Measurements from ENCODE around the gene TIMP2. TPM values are rescaled to one million over a fixed set of nuclear protein-coding genes. Genes with fewer than 3 reads are reported as not detected.

The TIMP2 gene
- total RNA-seq, 4 donors from 2014 or later = 119 to 399 (median 127) TPM

DNA sequence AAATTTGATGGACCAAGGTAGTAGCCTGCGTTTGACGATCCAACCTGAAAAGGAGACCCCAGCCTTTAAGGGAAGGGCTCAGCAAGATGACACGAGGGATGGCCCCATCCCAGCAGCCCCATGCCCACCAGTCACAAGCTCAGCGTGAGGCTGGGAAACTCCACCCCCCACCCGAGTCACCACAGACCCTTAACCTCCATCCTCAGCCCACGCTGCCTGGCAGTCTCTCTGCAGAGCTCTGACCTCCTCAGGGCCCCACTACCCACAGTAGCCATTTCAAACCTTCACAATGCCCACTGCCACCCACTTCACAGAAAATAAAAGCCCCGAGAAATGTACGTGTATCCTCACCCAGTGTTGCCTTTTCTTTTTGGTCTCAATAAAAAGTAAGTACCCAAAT, 103.2 kb downstream of the TIMP2 start:
- no peak for TF ChIP-seq POLR2A (IDR thresholded peaks at IDR 0.05)
- no peak for TF ChIP-seq CTCF (IDR thresholded peaks at IDR 0.05)
- H3K4me1 ChIP-seq = no peaks in the 10 kb centered on the region
- H3K27ac ChIP-seq = peak overlapping the region; percentile 47 to 57
- H3K9me3 ChIP-seq = no peaks in the 10 kb centered on the region
- DNase-seq = no peak
- no peaks in the 10 kb centered on the region for H3K27me3 ChIP-seq
- no peak overlapping the region for H3K4me3 ChIP-seq
- intact Hi-C loops (cut with DNase I; ENCODE audit: low total_unique reads) = no loop called here
- H3K36me3 ChIP-seq = no peaks in the 10 kb centered on the region

- DNase-seq = no peak
- Histone ChIP-seq H3K27me3 (no peaks in the 10 kb centered on the region), H3K27ac (no peak overlapping the region), H3K9me3 (no peaks in the 10 kb centered on the region), H3K36me3 (no peaks in the 10 kb centered on the region), H3K4me1 (no peaks in the 10 kb centered on the region), H3K4me3 (no peak overlapping the region)
- intact Hi-C loops (cut with DNase I; ENCODE audit: low total_unique reads) = no loop called here
- TF ChIP-seq CTCF (IDR thresholded peaks at IDR 0.05) = no peak
- no peak for TF ChIP-seq POLR2A (IDR thresholded peaks at IDR 0.05)
Measured at GRCh38 chr17:78820841-78821240, 104.3 kb downstream of the TIMP2 start.

DNA sequence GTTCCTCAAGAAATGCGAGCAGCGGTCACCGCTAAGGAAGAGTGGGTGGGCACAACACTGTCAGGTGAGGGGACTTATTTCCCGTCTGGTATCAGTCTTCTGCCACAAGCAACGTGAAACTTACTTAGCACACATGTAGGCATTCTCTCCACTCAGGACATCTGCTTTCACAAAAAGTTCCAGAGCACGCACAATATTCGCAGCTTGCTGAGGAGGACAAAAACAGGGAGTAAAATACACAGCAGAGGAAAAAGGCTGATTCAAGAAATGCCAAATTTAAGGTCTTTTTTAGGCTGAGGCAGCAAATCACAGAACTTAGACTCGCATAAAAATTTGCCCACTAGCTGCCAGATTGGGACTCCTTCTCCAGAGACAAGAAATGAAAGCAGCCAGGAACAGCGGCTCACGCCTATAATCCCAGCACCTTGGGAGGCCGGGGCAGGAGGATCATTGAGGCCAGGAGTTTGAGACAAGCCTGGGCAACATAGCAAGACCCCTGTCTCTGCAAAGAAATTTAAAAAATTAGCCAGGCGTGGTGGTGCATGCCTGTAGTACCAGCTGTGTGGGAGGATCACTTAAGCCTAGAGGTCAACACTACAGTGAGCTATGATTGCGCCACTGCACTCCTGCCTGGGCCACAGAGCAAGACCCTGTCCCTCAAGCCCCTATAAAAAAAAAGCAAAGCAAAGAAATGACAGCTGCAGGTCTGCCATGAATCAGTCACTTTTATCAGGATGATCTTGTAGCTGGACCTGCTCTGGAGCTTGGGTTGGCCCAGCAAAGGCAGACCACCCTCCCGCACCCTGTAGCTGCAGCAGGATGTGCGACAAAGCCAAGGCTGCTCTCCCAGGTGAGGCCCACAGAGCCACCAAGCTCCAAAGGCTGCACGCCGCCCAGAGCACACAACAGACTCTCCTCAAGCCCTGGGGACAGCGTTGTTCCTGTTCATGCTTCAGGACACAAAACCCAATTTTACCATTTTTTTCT, 105.1 kb downstream of the TIMP2 start:
- Histone ChIP-seq H3K4me3 (no peak overlapping the region), H3K4me1 (no peaks in the 10 kb centered on the region), H3K36me3 (no peaks in the 10 kb centered on the region), H3K27ac (peak overlapping the region in 1 of 2 donors; percentile 73), H3K27me3 (no peaks in the 10 kb centered on the region), H3K9me3 (no peaks in the 10 kb centered on the region)
- intact Hi-C loops (cut with DNase I; ENCODE audit: low total_unique reads) = no loop called here
- TF ChIP-seq POLR2A (IDR thresholded peaks at IDR 0.05) (no peak), CTCF (IDR thresholded peaks at IDR 0.05) (no peak)
- DNase-seq = no peak

GRCh38 chr17:78819402-78819801, 105.8 kb downstream of the TIMP2 start:
- peak overlapping the region in 1 of 2 donors; percentile 73 for H3K27ac ChIP-seq
- no peak for TF ChIP-seq POLR2A (IDR thresholded peaks at IDR 0.05)
- intact Hi-C loops (cut with DNase I; ENCODE audit: low total_unique reads) = no loop called here
- H3K27me3 ChIP-seq = no peaks in the 10 kb centered on the region
- no peaks in the 10 kb centered on the region for H3K9me3 ChIP-seq
- H3K4me1 ChIP-seq = no peaks in the 10 kb centered on the region
- H3K36me3 ChIP-seq = no peaks in the 10 kb centered on the region
- no peak overlapping the region for H3K4me3 ChIP-seq
- no peak for DNase-seq

DNA sequence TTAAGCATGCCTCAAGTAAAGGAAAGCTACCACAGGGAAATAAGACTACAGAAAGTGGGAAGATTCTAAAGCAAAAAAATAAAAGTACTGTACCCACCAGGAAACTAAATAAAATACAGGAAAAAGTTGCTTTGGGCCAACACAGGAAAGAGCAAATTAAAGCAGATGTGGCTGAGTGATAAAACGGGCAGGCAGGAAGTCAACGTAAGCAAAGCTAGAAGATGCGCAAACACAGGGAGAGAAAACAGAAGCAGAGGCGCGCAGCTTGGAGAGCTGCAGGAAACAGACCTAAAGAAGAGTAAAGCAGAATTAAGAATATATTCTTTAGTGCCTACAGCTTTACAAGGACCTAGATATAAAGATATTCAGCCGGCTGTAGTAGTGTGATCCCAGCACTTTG, 106.3 kb downstream of the TIMP2 start:
- H3K36me3 ChIP-seq = no peaks in the 10 kb centered on the region
- peak overlapping the region in 1 of 2 donors; percentile 73 for H3K27ac ChIP-seq

More for the DNA sequence above, 106.3 kb downstream of the TIMP2 start:
- Histone ChIP-seq H3K4me3 (no peak overlapping the region), H3K27me3 (no peaks in the 10 kb centered on the region), H3K4me1 (no peaks in the 10 kb centered on the region), H3K9me3 (no peaks in the 10 kb centered on the region)
- TF ChIP-seq CTCF (IDR thresholded peaks at IDR 0.05) (no peak), POLR2A (IDR thresholded peaks at IDR 0.05) (no peak)
- no peak for DNase-seq
- intact Hi-C loops (cut with DNase I; ENCODE audit: low total_unique reads) = no loop called here

All from uterus (tissue), 4 donors.